Ammon's horn (tissue), 1 donor: ENCODE data around the gene NEAT1.

Source experiments
- DNase-seq: peaks from one replicate; pipeline ENCODE4 v3.0.0-alpha.2; 2016; ENCODE audit warnings: low spot score

The NEAT1 gene

GRCh38 chr11:65486570-65487466, 64.2 kb downstream of the NEAT1 start:
- DNase-seq: no peak

- DNase-seq: peak; percentile 100
Observed at GRCh38 chr11:65487467-65488272, 65.1 kb downstream of the NEAT1 start.

- peak; percentile 58 for DNase-seq
Observed at GRCh38 chr11:65488273-65489034, 65.9 kb downstream of the NEAT1 start.

- DNase-seq: peak; percentile 70
Observed at GRCh38 chr11:65489035-65489705, 66.6 kb downstream of the NEAT1 start.

GRCh38 chr11:65489706-65490320, 67.2 kb downstream of the NEAT1 start:
- DNase-seq: peak; percentile 10

- no peak for DNase-seq
Observed at GRCh38 chr11:65491163-65491465, 68.5 kb downstream of the NEAT1 start.

- peak; percentile 77 for DNase-seq
Observed at GRCh38 chr11:65491614-65492386, 69.2 kb downstream of the NEAT1 start.

GRCh38 chr11:65492387-65492636, 69.7 kb downstream of the NEAT1 start:
- no peak for DNase-seq

GRCh38 chr11:65492637-65493366, 70.2 kb downstream of the NEAT1 start:
- DNase-seq: peak; percentile 91

GRCh38 chr11:65493367-65494176, 71.0 kb downstream of the NEAT1 start:
- peak; percentile 34 for DNase-seq
